ENCODE measurements around the gene DNAJC1.
"Not testable (repeated sequence)": the region's sequence is repeated elsewhere in the genome, so short reads cannot be mapped to it uniquely, and the experiment has no call there.

The DNAJC1 gene

GRCh38 chr10:21894648-21895342, 108.7 kb downstream of the DNAJC1 start:
- no peak for DNase-seq

GRCh38 chr10:21891439-21891838, 112.1 kb downstream of the DNAJC1 start:
- no peak for DNase-seq

GRCh38 chr10:21889477-21890275, 113.9 kb downstream of the DNAJC1 start:
- no peak for DNase-seq

GRCh38 chr10:21888959-21889358, 114.6 kb downstream of the DNAJC1 start:
- no peak for DNase-seq

- DNase-seq = no peak
Observed at GRCh38 chr10:21885940-21886339, 117.6 kb downstream of the DNAJC1 start.

- DNase-seq = no peak
Observed at GRCh38 chr10:21873198-21873597, 130.3 kb downstream of the DNAJC1 start.

GRCh38 chr10:21872771-21873170, 130.8 kb downstream of the DNAJC1 start:
- DNase-seq = not testable (repeated sequence)

- DNase-seq = no peak
Observed at GRCh38 chr10:21870849-21871248, 132.7 kb downstream of the DNAJC1 start.

GRCh38 chr10:21869087-21869486, 134.4 kb downstream of the DNAJC1 start:
- not testable (repeated sequence) for DNase-seq

- no peak for DNase-seq
Observed at GRCh38 chr10:21860718-21861117, 142.8 kb downstream of the DNAJC1 start.

- DNase-seq = no peak
Observed at GRCh38 chr10:21858455-21858854, 145.1 kb downstream of the DNAJC1 start.

GRCh38 chr10:21849607-21850006, 153.9 kb downstream of the DNAJC1 start:
- DNase-seq = no peak

GRCh38 chr10:21843645-21844044, 159.9 kb downstream of the DNAJC1 start:
- DNase-seq = no peak

- not testable (repeated sequence) for DNase-seq
Observed at GRCh38 chr10:21841273-21841672, 162.3 kb downstream of the DNAJC1 start.

GRCh38 chr10:21837487-21837886, 166.0 kb downstream of the DNAJC1 start:
- DNase-seq = not testable (repeated sequence)

GRCh38 chr10:21834574-21834973, 169.0 kb downstream of the DNAJC1 start:
- DNase-seq = not testable (repeated sequence)

GRCh38 chr10:21832821-21833130, 170.8 kb downstream of the DNAJC1 start:
- DNase-seq = no peak

- no peak for DNase-seq
Observed at GRCh38 chr10:21831986-21832820, 171.3 kb downstream of the DNAJC1 start.

GRCh38 chr10:21830037-21830436, 173.5 kb downstream of the DNAJC1 start:
- DNase-seq = no peak

GRCh38 chr10:21827308-21827707, 176.2 kb downstream of the DNAJC1 start:
- no peak for DNase-seq

GRCh38 chr10:21826725-21827124, 176.8 kb downstream of the DNAJC1 start:
- no peak for DNase-seq

- DNase-seq = no peak
Observed at GRCh38 chr10:21825345-21825744, 178.2 kb downstream of the DNAJC1 start.

- no peak for DNase-seq
Observed at GRCh38 chr10:21824409-21824808, 179.1 kb downstream of the DNAJC1 start.

GRCh38 chr10:21823617-21824016, 179.9 kb downstream of the DNAJC1 start:
- no peak for DNase-seq
